Testis (tissue), 2 donors: ENCODE data around the gene LYPD6B.

Experiments
- CTCF ChIP-seq, 3 experiments: fragments of 450-650 bp in 2 of 3; fragments of 200-600 bp in 1 of 3; sonication (generic) in 1 of 3; IDR thresholded peaks; one replicate each; pipeline ENCODE4 v1.5.1; 2016 to 2019; ENCODE audit warnings: antibody characterized with exemption in 3 of 3, mild to moderate bottlenecking in 2 of 3, moderate library complexity in 1 of 3
- POLR2A ChIP-seq: fragments of 450-650 bp; IDR thresholded peaks from one replicate; pipeline ENCODE4 v1.6.1; 2017; ENCODE audit warnings: antibody characterized with exemption, mild to moderate bottlenecking, moderate library complexity

DNA sequence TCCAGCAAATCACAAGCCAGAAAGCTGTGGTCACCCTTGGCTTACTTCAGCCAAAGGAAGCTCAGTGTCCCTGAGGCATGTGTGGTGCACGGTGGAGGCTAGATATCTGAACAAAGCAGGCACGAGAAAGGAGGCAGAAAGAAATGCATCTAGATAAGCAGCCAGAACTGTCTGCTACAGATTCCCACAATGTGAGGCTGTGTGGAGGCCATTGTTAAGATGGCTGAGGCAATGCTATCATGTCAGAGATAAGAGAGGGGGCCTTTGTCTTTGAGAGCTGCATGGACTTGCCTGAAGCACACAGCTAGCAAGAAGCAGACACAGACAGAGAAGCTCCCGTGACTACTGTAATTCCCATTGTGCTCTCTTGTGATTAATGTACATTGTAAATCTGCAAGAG is 181.4 kb downstream of the LYPD6B start:
- TF ChIP-seq POLR2A (no peak), CTCF (IDR thresholded peaks at IDR 0.05) (no peak)
